Measurements from ENCODE around the gene RNF128. TPM values are rescaled to one million over a fixed set of nuclear protein-coding genes. Genes with fewer than 3 reads are reported as not detected.

RNF128 gene, protein sequence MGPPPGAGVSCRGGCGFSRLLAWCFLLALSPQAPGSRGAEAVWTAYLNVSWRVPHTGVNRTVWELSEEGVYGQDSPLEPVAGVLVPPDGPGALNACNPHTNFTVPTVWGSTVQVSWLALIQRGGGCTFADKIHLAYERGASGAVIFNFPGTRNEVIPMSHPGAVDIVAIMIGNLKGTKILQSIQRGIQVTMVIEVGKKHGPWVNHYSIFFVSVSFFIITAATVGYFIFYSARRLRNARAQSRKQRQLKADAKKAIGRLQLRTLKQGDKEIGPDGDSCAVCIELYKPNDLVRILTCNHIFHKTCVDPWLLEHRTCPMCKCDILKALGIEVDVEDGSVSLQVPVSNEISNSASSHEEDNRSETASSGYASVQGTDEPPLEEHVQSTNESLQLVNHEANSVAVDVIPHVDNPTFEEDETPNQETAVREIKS
- 121 TPM for polyA plus RNA-seq (2012; ENCODE audit: insufficient read length, low read depth)

DNA sequence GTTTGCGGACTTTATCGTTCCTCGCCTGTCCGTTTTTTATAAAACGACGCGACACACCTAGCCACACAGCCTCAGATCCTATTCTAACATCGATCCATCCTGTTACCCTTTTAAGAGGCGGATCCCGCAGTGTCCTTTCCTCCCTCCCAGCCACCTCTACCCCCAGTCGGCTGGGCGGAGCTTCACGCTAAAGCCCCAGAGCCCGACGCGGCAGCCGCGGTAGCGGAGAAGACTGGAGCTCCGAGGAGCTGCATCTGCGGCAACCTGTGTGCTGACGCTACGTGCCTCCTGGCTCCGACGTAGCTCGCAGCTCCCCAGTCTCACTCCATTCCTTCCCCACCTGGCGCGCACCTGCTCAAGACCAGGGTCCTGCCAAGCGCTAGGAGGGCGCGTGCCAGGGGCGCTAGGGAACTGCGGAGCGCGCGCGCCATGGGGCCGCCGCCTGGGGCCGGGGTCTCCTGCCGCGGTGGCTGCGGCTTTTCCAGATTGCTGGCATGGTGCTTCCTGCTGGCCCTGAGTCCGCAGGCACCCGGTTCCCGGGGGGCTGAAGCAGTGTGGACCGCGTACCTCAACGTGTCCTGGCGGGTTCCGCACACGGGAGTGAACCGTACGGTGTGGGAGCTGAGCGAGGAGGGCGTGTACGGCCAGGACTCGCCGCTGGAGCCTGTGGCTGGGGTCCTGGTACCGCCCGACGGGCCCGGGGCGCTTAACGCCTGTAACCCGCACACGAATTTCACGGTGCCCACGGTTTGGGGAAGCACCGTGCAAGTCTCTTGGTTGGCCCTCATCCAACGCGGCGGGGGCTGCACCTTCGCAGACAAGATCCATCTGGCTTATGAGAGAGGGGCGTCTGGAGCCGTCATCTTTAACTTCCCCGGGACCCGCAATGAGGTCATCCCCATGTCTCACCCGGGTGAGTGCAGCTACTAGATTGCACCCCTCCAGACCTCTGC lies at the start of gene RNF128:
TSS of gene RNF128 (plus strand) at position 217 of the 953 bp plus-strand sequence. CDS start at position 430, 213 bp downstream.
- TF ChIP-seq SIN3A (IDR thresholded peaks at IDR 0.05; ENCODE audit: borderline replicate concordance, insufficient read depth, low read length) = peak; percentile 83; the same call in 1 of the 2 replicates
- peak; percentile 75 for TF ChIP-seq FOXP2 (optimal IDR thresholded peaks at IDR 0.05; ENCODE audit: borderline replicate concordance, extremely low read depth, extremely low read length, insufficient read depth)
- peak; percentile 96 for TF ChIP-seq TAF1 (IDR thresholded peaks at IDR 0.05; ENCODE audit: borderline replicate concordance, insufficient read depth, low read length)
- TF ChIP-seq POLR2AphosphoS5 (IDR thresholded peaks at IDR 0.05; ENCODE audit: low read depth, low read length) = peak; percentile 84
- TF ChIP-seq, protein P1, sequence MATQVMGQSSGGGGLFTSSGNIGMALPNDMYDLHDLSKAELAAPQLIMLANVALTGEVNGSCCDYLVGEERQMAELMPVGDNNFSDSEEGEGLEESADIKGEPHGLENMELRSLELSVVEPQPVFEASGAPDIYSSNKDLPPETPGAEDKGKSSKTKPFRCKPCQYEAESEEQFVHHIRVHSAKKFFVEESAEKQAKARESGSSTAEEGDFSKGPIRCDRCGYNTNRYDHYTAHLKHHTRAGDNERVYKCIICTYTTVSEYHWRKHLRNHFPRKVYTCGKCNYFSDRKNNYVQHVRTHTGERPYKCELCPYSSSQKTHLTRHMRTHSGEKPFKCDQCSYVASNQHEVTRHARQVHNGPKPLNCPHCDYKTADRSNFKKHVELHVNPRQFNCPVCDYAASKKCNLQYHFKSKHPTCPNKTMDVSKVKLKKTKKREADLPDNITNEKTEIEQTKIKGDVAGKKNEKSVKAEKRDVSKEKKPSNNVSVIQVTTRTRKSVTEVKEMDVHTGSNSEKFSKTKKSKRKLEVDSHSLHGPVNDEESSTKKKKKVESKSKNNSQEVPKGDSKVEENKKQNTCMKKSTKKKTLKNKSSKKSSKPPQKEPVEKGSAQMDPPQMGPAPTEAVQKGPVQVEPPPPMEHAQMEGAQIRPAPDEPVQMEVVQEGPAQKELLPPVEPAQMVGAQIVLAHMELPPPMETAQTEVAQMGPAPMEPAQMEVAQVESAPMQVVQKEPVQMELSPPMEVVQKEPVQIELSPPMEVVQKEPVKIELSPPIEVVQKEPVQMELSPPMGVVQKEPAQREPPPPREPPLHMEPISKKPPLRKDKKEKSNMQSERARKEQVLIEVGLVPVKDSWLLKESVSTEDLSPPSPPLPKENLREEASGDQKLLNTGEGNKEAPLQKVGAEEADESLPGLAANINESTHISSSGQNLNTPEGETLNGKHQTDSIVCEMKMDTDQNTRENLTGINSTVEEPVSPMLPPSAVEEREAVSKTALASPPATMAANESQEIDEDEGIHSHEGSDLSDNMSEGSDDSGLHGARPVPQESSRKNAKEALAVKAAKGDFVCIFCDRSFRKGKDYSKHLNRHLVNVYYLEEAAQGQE (IDR thresholded peaks at IDR 0.05; ENCODE audit: insufficient read depth in 1 of 2, low read depth in 2 of 2, low read length in 2 of 2) = peak; percentile 38 to 58; a peak in 3 of 4 replicates

DNA sequence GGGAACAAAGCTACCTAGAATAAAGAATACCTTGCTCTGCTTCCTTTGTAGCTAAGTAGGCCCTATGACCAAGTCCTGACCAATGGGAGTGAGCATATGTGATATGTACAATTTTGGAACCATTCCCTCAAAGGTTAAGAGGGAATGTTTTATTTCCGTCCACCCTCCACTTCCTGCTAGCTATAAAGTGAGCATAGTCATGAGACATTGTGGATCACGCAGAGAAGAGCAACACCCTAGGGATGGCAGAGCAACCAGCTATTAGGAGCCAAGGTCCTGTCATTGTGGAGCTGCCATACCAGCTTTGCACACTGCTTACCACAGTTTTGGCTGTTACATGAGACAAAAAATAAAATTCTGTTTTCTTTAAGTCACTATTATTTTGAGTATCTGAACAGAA lies 45.8 kb upstream of the RNF128 start:
- TF ChIP-seq POLR2AphosphoS5 (IDR thresholded peaks at IDR 0.05; ENCODE audit: low read depth, low read length) (no peak), SIN3A (IDR thresholded peaks at IDR 0.05; ENCODE audit: borderline replicate concordance, insufficient read depth, low read length) (no peak), FOXP2 (optimal IDR thresholded peaks at IDR 0.05; ENCODE audit: borderline replicate concordance, extremely low read depth, extremely low read length, insufficient read depth) (no peak), TAF1 (IDR thresholded peaks at IDR 0.05; ENCODE audit: borderline replicate concordance, insufficient read depth, low read length) (no peak)
- TF ChIP-seq, protein P1 (IDR thresholded peaks at IDR 0.05; ENCODE audit: insufficient read depth in 1 of 2, low read depth in 2 of 2, low read length in 2 of 2) = no peak

DNA sequence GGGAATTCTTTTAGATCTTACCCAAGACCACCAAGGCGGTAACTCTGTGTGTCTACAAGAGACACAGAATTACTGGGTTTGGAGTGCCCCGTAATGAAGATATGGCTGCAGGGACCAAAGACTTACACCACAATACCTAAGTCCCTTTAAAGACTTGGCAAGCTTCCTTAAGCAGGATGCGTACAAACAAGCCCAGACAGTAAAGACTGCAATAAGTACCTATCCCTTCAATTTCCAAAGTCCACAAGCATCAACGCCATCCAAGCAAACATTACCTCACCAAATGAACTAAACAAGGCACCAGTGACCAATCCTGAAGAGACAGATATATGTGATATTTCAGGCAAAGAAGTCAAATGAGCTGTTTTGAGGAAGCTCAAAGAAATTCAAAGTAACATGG lies 42.3 kb upstream of the RNF128 start:
- TF ChIP-seq FOXP2 (optimal IDR thresholded peaks at IDR 0.05; ENCODE audit: borderline replicate concordance, extremely low read depth, extremely low read length, insufficient read depth) (no peak), SIN3A (IDR thresholded peaks at IDR 0.05; ENCODE audit: borderline replicate concordance, insufficient read depth, low read length) (no peak), TAF1 (IDR thresholded peaks at IDR 0.05; ENCODE audit: borderline replicate concordance, insufficient read depth, low read length) (no peak), POLR2AphosphoS5 (IDR thresholded peaks at IDR 0.05; ENCODE audit: low read depth, low read length) (no peak)
- TF ChIP-seq, protein P1 (IDR thresholded peaks at IDR 0.05; ENCODE audit: insufficient read depth in 1 of 2, low read depth in 2 of 2, low read length in 2 of 2) = no peak

DNA sequence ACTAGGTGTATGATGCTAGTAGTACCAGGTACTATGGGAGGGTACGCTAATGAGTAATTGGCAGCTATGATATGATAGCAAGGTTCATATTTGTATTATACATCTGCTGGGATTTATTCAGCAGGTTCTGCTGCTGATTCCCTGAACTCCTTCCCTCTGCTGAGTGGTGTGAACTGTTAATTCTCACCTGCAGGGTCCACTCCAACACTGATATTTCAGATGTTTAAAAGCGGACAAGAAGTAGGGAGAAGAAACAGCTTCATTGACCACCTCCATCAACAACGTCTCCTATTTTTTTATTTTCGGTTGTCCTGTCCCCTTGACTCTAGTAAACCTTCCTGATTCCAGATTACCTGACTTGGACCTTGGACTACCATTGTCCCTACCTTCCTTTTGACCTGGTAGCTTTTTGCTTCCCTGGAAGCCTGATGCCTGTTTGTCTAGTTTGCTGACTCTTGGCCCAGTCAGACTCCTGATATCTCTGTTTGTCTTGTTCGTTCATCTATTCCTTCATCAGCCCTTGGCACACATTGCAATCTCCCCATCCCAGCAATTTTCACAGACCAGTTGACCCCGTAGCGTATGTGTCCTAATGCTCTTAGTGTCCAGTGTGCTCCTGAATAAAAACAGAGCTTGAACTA lies 34.0 kb upstream of the RNF128 start:
- TF ChIP-seq FOXP2 (optimal IDR thresholded peaks at IDR 0.05; ENCODE audit: borderline replicate concordance, extremely low read depth, extremely low read length, insufficient read depth) (no peak), SIN3A (IDR thresholded peaks at IDR 0.05; ENCODE audit: borderline replicate concordance, insufficient read depth, low read length) (no peak)
- TF ChIP-seq, protein P1 (IDR thresholded peaks at IDR 0.05; ENCODE audit: insufficient read depth in 1 of 2, low read depth in 2 of 2, low read length in 2 of 2) = no peak
